Measurements from ENCODE around the gene PRR5L.

DNA sequence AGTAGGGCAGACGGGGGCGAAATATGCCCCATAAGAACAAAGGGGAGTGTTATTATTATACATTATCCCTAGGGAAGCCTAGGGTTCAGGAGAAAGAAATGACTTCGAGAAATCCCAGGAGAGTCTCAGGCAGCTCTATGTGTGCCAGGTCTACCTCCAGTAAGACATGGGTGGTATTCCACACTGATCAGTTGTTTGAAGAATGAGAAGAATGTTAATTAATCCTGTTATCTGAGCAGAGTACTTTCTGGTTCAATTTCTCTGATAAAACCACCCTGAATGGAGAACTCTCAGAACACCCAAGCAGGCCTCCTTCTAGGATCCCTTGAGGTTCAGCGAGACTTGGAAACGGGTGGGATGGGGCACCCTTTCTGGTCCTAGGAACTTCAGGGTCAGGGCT, 46.2 kb downstream of the PRR5L start:
- TF ChIP-seq SP1 (IDR thresholded peaks at IDR 0.05) = no peak
- no peak for TF ChIP-seq FOXM1 (IDR thresholded peaks at IDR 0.05; ENCODE audit: borderline replicate concordance)
- no peak for TF ChIP-seq FOXA1 (IDR thresholded peaks at IDR 0.05)
- TF ChIP-seq NFRKB (IDR thresholded peaks at IDR 0.05) = no peak
- TF ChIP-seq BHLHE40 (IDR thresholded peaks at IDR 0.05; ENCODE audit: borderline replicate concordance) = no peak
- TF ChIP-seq ARNT (IDR thresholded peaks at IDR 0.05) = no peak
- TF ChIP-seq LEF1 (IDR thresholded peaks at IDR 0.05; ENCODE audit: borderline replicate concordance) = no peak
- TF ChIP-seq, protein P1, sequence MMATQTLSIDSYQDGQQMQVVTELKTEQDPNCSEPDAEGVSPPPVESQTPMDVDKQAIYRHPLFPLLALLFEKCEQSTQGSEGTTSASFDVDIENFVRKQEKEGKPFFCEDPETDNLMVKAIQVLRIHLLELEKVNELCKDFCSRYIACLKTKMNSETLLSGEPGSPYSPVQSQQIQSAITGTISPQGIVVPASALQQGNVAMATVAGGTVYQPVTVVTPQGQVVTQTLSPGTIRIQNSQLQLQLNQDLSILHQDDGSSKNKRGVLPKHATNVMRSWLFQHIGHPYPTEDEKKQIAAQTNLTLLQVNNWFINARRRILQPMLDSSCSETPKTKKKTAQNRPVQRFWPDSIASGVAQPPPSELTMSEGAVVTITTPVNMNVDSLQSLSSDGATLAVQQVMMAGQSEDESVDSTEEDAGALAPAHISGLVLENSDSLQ (IDR thresholded peaks at IDR 0.05) = no peak
- no peak for TF ChIP-seq ELF4 (IDR thresholded peaks at IDR 0.05)
- TF ChIP-seq ZNF384 (IDR thresholded peaks at IDR 0.05) = no peak
- no peak for TF ChIP-seq SUZ12 (IDR thresholded peaks at IDR 0.05)

Measured in HEK293T (cell line).